NCI-H82 (cell line): ENCODE measurements around the gene BHLHE40.

Source experiments
- DNase-seq: peaks from one replicate; lab custom pipeline; 2025; lab: John Stamatoyannopoulos, UW

Gene BHLHE40

GRCh38 chr3:5001135-5001534, 21.9 kb downstream of the BHLHE40 start:
- no peak for DNase-seq

GRCh38 chr3:5001805-5002173, 22.6 kb downstream of the BHLHE40 start:
- DNase-seq: no peak

- DNase-seq: peak; percentile 50
Measured at GRCh38 chr3:5002174-5002870, 23.1 kb downstream of the BHLHE40 start.

GRCh38 chr3:5002871-5003247, 23.6 kb downstream of the BHLHE40 start:
- no peak for DNase-seq

- DNase-seq: no peak
Measured at GRCh38 chr3:5004319-5005152, 25.3 kb downstream of the BHLHE40 start.

GRCh38 chr3:5005367-5005766, 26.1 kb downstream of the BHLHE40 start:
- no peak for DNase-seq

GRCh38 chr3:5006755-5007202, 27.5 kb downstream of the BHLHE40 start:
- no peak for DNase-seq

- no peak for DNase-seq
Measured at GRCh38 chr3:5007873-5008272, 28.6 kb downstream of the BHLHE40 start.

- no peak for DNase-seq
Measured at GRCh38 chr3:5009506-5010109, 30.4 kb downstream of the BHLHE40 start.

- no peak for DNase-seq
Measured at GRCh38 chr3:5010140-5010539, 30.9 kb downstream of the BHLHE40 start.

GRCh38 chr3:5010706-5011554, 31.7 kb downstream of the BHLHE40 start:
- DNase-seq: no peak

- no peak for DNase-seq
Measured at GRCh38 chr3:5011555-5012256, 32.5 kb downstream of the BHLHE40 start.

- DNase-seq: no peak
Measured at GRCh38 chr3:5012367-5012766, 33.1 kb downstream of the BHLHE40 start.

GRCh38 chr3:5013021-5013906, 34.0 kb downstream of the BHLHE40 start:
- DNase-seq: no peak

- DNase-seq: no peak
Measured at GRCh38 chr3:5014391-5014790, 35.2 kb downstream of the BHLHE40 start.

- no peak for DNase-seq
Measured at GRCh38 chr3:5015056-5015455, 35.8 kb downstream of the BHLHE40 start.

GRCh38 chr3:5016211-5017161, 37.2 kb downstream of the BHLHE40 start:
- DNase-seq: no peak

GRCh38 chr3:5017925-5018531, 38.8 kb downstream of the BHLHE40 start:
- DNase-seq: peak; percentile 19
